HepG2 (cell line): ENCODE data around the gene SUN5. TPM values are rescaled to one million over a fixed set of nuclear protein-coding genes. Genes with fewer than 3 reads are reported as not detected.
A peak's percentile ranks its signal among the peaks of the same experiment; 100 is the strongest.

Source experiments
- ATAC-seq: fragments of 200-7000 bp; cut with Tn5 transposase; 3 replicates; pipeline ENCODE4 v1.9.1; 2020; ENCODE audit warnings: mild to moderate bottlenecking, moderate library complexity
- BruUV-seq: library from RNA; stranded (reverse); fragments of 400-500 nt; replicated peaks from 2 replicates; lab custom pipeline; 2021; lab: Mats Ljungman, UMichigan
- CTCF ChIA-PET: fragments of 300-600 bp; formaldehyde crosslinking; extraction: SDS; loops from one replicate; lab custom pipeline; 2021; ENCODE audit warnings: low total read pairs, inconsistent platforms, low intra/inter-chr PET ratio; lab: Yijun Ruan, JAX
- POLR2A ChIA-PET: fragments of 350-600 bp; sonication (Branson Sonifier 250); formaldehyde crosslinking; loops from one replicate; lab custom pipeline; 2020; ENCODE audit warnings: antibody characterized with exemption, inconsistent platforms; lab: Yijun Ruan, JAX
- DNase-seq: peaks from one replicate; pipeline ENCODE4 v3.0.0-alpha.2; 2015; ENCODE audit warnings: low spot score
- FAIRE-seq: peaks from 3 replicates; lab custom pipeline; 2011; peaks lifted over from hg19 to GRCh38; lab: Jason Lieb, UNC
- H2AFZ ChIP-seq: one replicate; pipeline ENCODE4 v1.6.1; 2011; ENCODE audit warnings: low read length, inconsistent platforms
- H3K27ac ChIP-seq: fragments of 300-600 bp; 3 replicates; pipeline ENCODE4 v1.8.0; 2011; ENCODE audit warnings: mixed run types, mild to moderate bottlenecking, mixed read lengths, low read length, inconsistent platforms; ENCODE audit not compliant: insufficient read depth; ENCODE audit errors: extremely low read length
- H3K27me3 ChIP-seq, 2 experiments: fragments of 200-600 bp in 1 of 2; 2 replicates in 1 of 2; 3 replicates in 1 of 2; pipeline versions ENCODE4 v1.6.0 to v1.8.0; 2011; ENCODE audit warnings: low read length in 2 of 2, mild to moderate bottlenecking in 2 of 2, moderate library complexity in 2 of 2, inconsistent platforms in 1 of 2; ENCODE audit not compliant: insufficient read depth in 2 of 2, control insufficient read depth in 1 of 2
- H3K36me3 ChIP-seq, 2 experiments: fragments of 200-600 bp in 1 of 2; replicated peaks in 1 of 2; 2 replicates in 1 of 2; 3 replicates in 1 of 2; pipeline versions ENCODE4 v1.5.1 to v1.8.0; 2011; ENCODE audit warnings: low read length in 2 of 2, inconsistent platforms in 1 of 2; ENCODE audit not compliant: insufficient read depth in 2 of 2, control insufficient read depth in 1 of 2
- H3K4me1 ChIP-seq: 2 replicates; pipeline ENCODE4 v1.5.1; 2012; ENCODE audit warnings: low read length, inconsistent platforms; ENCODE audit not compliant: insufficient read depth
- H3K4me2 ChIP-seq: 2 replicates; pipeline ENCODE4 v1.6.0; 2011; ENCODE audit warnings: low read depth, low read length, inconsistent platforms
- H3K4me3 ChIP-seq, 3 experiments: fragments of 200-600 bp in 1 of 3; sonication (generic), shearing (Covaris generic) in 1 of 3; replicated peaks in 1 of 3; 2 replicates each; pipeline ENCODE4 v1.5.1; 2011 to 2016; ENCODE audit warnings: low read length in 3 of 3, inconsistent platforms in 2 of 3, low read depth in 2 of 3, mild to moderate bottlenecking in 2 of 3, control low read depth in 1 of 3, mixed read lengths in 1 of 3; ENCODE audit not compliant: insufficient read depth in 1 of 3
- H3K79me2 ChIP-seq: one replicate; pipeline ENCODE4 v1.6.1; 2011; ENCODE audit warnings: low read length, inconsistent platforms; ENCODE audit not compliant: insufficient read depth
- H3K9ac ChIP-seq: 2 replicates; pipeline ENCODE4 v1.6.0; 2011; ENCODE audit warnings: mild to moderate bottlenecking, low read depth, low read length, inconsistent platforms; ENCODE audit not compliant: insufficient read depth
- H3K9me3 ChIP-seq: 2 replicates; pipeline ENCODE4 v1.5.1; 2012; ENCODE audit warnings: mild to moderate bottlenecking, low read length
- H4K20me1 ChIP-seq: 2 replicates; pipeline ENCODE4 v1.6.0; 2011; ENCODE audit warnings: inconsistent platforms, mild to moderate bottlenecking, low read length, moderate library complexity; ENCODE audit not compliant: insufficient read depth
- CEBPG ChIP-seq: IDR thresholded peaks from 2 replicates; pipeline ENCODE4 v1.6.1; 2016
- ELF1 ChIP-seq: sonication (generic); formaldehyde crosslinking; IDR thresholded peaks from 2 replicates; pipeline ENCODE4 v1.4.0; 2020; ENCODE audit warnings: missing genetic modification reagents
- EP300 ChIP-seq, 3 experiments: sonication (generic) in 1 of 3; formaldehyde crosslinking in 1 of 3; IDR thresholded peaks; 2 replicates each; pipeline versions ENCODE4 v1.5.1 to v1.6.1; 2011 to 2020; ENCODE audit warnings: low read depth in 2 of 3, low read length in 2 of 3, borderline replicate concordance in 1 of 3, improper control_type of control experiment in 1 of 3, mild to moderate bottlenecking in 1 of 3, missing genetic modification reagents in 1 of 3, moderate library complexity in 1 of 3
- PATZ1 ChIP-seq: sonication (generic); formaldehyde crosslinking; IDR thresholded peaks from 2 replicates; pipeline ENCODE4 v1.4.0; 2020; ENCODE audit warnings: missing genetic modification reagents
- SAP130 ChIP-seq: IDR thresholded peaks from 2 replicates; pipeline ENCODE4 v1.6.1; 2016; ENCODE audit warnings: low read depth
- SIN3A ChIP-seq: IDR thresholded peaks from 2 replicates; pipeline ENCODE4 v1.6.1; 2011; ENCODE audit warnings: low read depth, mild to moderate bottlenecking, control low read depth, low read length, borderline replicate concordance
- TBX3 ChIP-seq: fragments of 450-650 bp; IDR thresholded peaks from 2 replicates; pipeline ENCODE4 v1.6.1; 2017; ENCODE audit warnings: antibody characterized with exemption, mild to moderate bottlenecking, inconsistent platforms, borderline replicate concordance
- ZNF281 ChIP-seq: sonication (generic); formaldehyde crosslinking; IDR thresholded peaks from 2 replicates; pipeline ENCODE4 v1.4.0; 2020; ENCODE audit warnings: missing genetic modification reagents, borderline replicate concordance
- ZNF513 ChIP-seq: sonication (generic); formaldehyde crosslinking; conservative IDR thresholded peaks from 2 replicates; pipeline ENCODE4 v1.5.0; 2020; ENCODE audit warnings: missing genetic modification reagents
- ZNF547 ChIP-seq: sonication (generic); formaldehyde crosslinking; IDR thresholded peaks from 2 replicates; pipeline ENCODE4 v1.5.1; 2020; ENCODE audit warnings: mild to moderate bottlenecking, missing genetic modification reagents
- ZNF687 ChIP-seq: sonication (generic); formaldehyde crosslinking; IDR thresholded peaks from 2 replicates; pipeline ENCODE4 v1.5.1; 2020; ENCODE audit warnings: mild to moderate bottlenecking, missing genetic modification reagents, moderate library complexity
- WGBS: methylation state at CpG from one replicate; pipeline ENCODE4 v1.1.6; 2017; ENCODE audit warnings: low lambda C conversion rate; 5-methylcytosine and 5-hydroxymethylcytosine counted together
- in situ Hi-C: cut with HindIII; loops from 2 replicates; pipeline ENCODE4 v1.10.0; 2017; ENCODE audit warnings: low pct_unique_long_range_greater_than_20kb; ENCODE audit not compliant: extremely low pct_ligation_motif_present
- intact Hi-C: fragments of 100-400 bp; cut with micrococcal nuclease; formaldehyde crosslinking; loops from one replicate; pipeline ENCODE4 v1.10.0; 2022; ENCODE audit not compliant: unreplicated experiment
- polyA plus RNA-seq, 8 experiments: library from polyadenylated mRNA; depleted of rRNA in 3 of 8; stranded (reverse) in 7 of 8; unstranded in 1 of 8; fragments of >200 nt; fragmentation: Illumina TruSeq in 4 of 8; extraction: Trizol in 4 of 8; gene quantifications; 2 replicates each; pipeline versions ENCODE4 v1.2.1 to v1.2.3, GENCODE V29; 2011 to 2016; ENCODE audit warnings: low read depth in 4 of 8, missing spikeins in 1 of 8, mixed read lengths in 1 of 8; ENCODE audit not compliant: insufficient read depth in 1 of 8
- total RNA-seq, 5 experiments: library from RNA; depleted of rRNA; stranded (reverse); fragments of >200 nt; fragmentation: Illumina TruSeq; extraction: Trizol; gene quantifications; 2 replicates each; pipeline ENCODE4 v1.2.3, GENCODE V29; 2016; ENCODE audit warnings: low read depth in 1 of 5

SUN5 gene
- total and polyA plus RNA-seq, 2 of the 13 experiments (the other 11 are each of a cell fraction or from before 2014, with no cell fraction given): not detected

- ATAC-seq (peak; percentile 16; the same call in 2 of the 3 replicates), DNase-seq (peak; percentile 58), FAIRE-seq (no peak)
- Histone ChIP-seq H4K20me1 (no peaks in the 10 kb centered on the region), H3K4me3 (peak overlapping the region in 1 of 3 experiments; percentile 41; a peak in 1 of 6 replicates), H3K79me2 (no peaks in the 10 kb centered on the region), H3K27me3 (peaks cover 0 to 18% of the 10 kb centered on the region in 2 experiments; a peak in 1 of 5 replicates), H3K36me3 (no peaks in the 10 kb centered on the region), H3K4me2 (peak overlapping the region; percentile 55), H2AFZ (no peak overlapping the region), H3K9ac (peak overlapping the region; percentile 32), H3K27ac (no peak overlapping the region), H3K9me3 (peaks cover 12% of the 10 kb centered on the region), H3K4me1 (peaks cover 46% of the 10 kb centered on the region)
- ChIA-PET CTCF (no interaction called here), POLR2A (interaction anchor here (0.9 kb wide), 1 partner anchor 10 kb away, joined by 3 read pairs; no protein-coding TSS in a partner anchor)
- intact Hi-C loops: loop anchor here (10.0 kb wide), 1 partner anchor 205 kb away; no protein-coding TSS in a partner anchor
- BruUV-seq: no TSS peak
- in situ Hi-C loops: loop anchor here (5.0 kb wide), 1 partner anchor 97 kb away; no protein-coding TSS in a partner anchor
- 23% methylated on average over 9 of the region's 9 CpGs for WGBS
- 0 out of 2 replicates have a peak, but pooled peaks have one; percentile 38 for TF ChIP-seq ELF1 (CRISPR knock-in tag)
- peak in 1 of 2 experiments; percentile 30; a peak in 1 of 4 replicates for TF ChIP-seq EP300 (IDR thresholded peaks at IDR 0.05; ENCODE audit: low read depth in 2 of 2, low read length in 2 of 2)
- no peak; the same call in 1 of the 2 replicates for TF ChIP-seq EP300 (CRISPR knock-in tag; IDR thresholded peaks at IDR 0.05; ENCODE audit: borderline replicate concordance)
- peak; percentile 38; the same call in 1 of the 2 replicates for TF ChIP-seq ZNF281
- TF ChIP-seq SIN3A: no peak
- TF ChIP-seq TBX3: no peak
- TF ChIP-seq ZNF547: no peak
- 0 out of 2 replicates have a peak, but pooled peaks have one; percentile 32 for TF ChIP-seq PATZ1 (CRISPR knock-in tag)
- TF ChIP-seq CEBPG (CRISPR knock-in tag): peak; percentile 58
- TF ChIP-seq ZNF687: 0 out of 2 replicates have a peak, but pooled peaks have one; percentile 11
- TF ChIP-seq SAP130: peak; percentile 30; the same call in 1 of the 2 replicates
- no peak for TF ChIP-seq ZNF513 (CRISPR knock-in tag)
Observed at GRCh38 chr20:32999603-33000250, 4.5 kb downstream of the SUN5 start.
